HG02642 (cell line): ENCODE measurements around the gene CCND3.

Experiments used
- ATAC-seq: cut with Tn5 transposase; IDR thresholded peaks from one replicate; pipeline ENCODE4 v1.9.1; 2021; ENCODE audit warnings: mild to moderate bottlenecking; ENCODE audit not compliant: unreplicated experiment, poor library complexity

CCND3 gene

DNA sequence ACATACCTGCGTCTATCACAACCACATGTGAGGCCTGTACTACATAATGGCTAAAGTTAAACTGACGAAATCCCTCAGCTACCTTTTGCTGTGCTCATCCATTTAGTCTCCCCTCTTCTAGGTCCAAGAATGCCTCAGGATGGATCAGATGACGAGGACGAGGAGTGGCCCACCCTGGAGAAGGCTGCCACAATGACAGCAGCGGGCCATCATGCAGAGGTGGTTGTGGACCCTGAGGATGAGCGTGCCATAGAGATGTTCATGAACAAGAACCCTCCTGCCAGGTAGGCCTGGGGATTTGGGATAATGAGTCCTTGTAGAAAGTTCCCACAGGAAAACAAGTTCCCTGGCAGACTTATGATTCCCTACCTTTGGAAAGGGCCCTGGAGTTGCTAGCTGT, 14.4 kb downstream of the CCND3 start:
- no peak for ATAC-seq

DNA sequence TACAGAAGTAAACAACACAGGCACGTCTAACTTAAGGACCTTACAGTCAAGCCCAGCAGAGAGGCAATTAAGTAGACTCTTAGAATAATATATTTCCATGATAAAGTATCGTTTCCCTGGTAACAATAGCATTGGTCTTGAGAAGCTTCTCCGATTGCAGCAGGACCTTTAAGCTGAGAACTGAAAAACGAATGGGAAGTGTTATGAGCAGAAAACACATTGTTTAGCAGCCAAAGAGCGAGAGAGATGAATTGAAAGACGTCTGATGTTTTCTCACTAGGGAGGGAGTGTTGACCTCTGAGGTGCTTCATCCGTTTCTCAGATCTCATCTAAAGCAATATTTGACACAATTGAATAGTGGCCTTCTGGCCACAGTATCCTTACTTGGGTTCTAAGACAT, 19.5 kb downstream of the CCND3 start:
- ATAC-seq: no peak

- ATAC-seq: peak; percentile 24
Observed at GRCh38 chr6:41921712-41921998, 20.0 kb downstream of the CCND3 start.

GRCh38 chr6:41920921-41921711, 20.5 kb downstream of the CCND3 start, which contains the start of the genes BYSL and MED20:
TSS of gene BYSL (plus strand) at chr6:41921499. CDS start at chr6:41921563, 64 bp downstream.
TSS of gene MED20 (minus strand) at chr6:41921139. CDS start at chr6:41921018, 121 bp downstream.
- ATAC-seq: peak; percentile 92

DNA sequence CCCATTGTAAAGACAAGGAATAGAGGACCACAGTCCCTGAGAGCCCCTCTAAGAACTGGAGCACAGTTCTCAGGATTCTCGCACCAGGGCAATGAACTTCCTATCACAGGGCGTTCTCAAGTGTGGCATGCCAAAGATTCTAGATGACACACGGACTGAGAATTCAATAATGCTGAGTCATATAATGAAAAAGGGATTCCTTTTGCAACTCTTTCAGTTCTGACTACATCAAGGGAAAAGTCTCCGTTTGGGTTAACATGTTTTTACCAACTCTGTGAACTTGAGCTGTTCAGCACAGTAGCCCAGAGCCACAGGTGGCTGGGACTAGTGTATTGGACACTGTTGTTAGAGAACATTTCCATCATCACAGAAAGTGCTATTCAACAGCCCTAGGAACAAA, 24.1 kb downstream of the CCND3 start:
- ATAC-seq: no peak

GRCh38 chr6:41914869-41915530, 26.6 kb downstream of the CCND3 start:
- ATAC-seq: no peak

- ATAC-seq: no peak
Observed at GRCh38 chr6:41914343-41914742, 27.3 kb downstream of the CCND3 start.

DNA sequence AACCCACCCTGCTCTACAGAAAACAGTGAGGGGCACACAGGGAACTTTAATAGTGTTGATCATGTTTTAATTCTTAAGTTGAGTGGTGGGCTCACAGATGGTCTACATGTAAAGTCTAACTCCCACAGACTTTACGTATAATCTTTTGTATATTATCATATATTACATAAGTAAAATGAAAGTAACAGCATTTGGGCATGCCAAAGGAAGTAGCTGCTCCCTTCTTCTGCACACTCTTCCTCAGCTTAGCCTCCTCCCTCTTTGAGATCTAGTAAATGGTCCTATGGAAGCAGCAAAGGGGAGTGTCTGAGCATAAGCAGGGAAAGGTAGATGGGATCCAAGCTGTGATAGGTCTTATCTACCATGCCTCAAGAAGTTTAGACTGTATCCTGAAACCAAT, 31.9 kb downstream of the CCND3 start:
- no peak for ATAC-seq

DNA sequence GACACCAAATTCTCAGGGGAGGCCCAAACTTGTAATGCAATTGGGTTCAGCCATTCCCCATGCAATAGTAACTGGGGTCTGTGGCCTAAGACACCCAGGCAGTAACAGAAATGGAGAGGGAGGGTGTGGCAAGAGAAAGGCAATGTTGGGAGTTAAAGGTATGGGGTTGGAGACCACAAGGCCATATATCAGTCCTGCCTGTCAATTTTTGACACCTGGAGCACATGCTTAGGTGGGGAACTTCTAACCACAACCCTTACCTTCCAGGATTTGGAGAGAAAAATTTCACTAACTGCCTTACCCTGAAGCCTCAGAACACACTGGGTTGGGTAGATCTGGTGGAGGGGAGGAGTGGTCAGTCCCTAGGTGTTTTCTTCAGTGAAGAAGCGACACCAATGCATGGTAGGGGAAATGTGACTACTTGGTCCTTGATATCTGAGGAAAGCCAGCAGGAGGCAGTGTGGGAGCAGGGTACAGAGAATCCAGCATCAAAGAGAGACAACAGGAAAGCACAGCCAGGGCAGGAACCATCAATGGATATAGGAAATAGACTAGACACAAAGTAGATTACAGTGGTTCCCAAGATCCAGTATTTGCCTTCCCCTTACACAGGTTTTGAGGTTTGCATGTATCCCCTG, 39.6 kb downstream of the CCND3 start:
- ATAC-seq: no peak

DNA sequence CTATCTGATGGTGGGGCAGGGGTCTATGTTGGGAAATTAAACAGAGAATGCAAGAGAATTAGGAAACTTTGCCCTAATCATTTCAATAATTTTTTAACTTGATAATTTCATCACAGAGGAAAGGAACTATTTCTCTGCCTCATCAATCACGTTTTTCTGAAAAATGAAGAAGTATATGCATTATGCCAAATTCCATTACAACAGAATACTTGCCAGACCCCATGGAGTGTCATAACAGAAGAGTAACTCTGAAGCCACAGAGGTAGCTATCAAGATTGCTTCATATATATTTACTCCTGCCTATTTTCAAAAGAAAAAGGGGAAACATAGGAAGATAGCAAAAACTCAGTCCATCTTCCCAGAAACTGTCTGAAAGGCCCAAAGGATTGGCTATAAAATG, 40.7 kb downstream of the CCND3 start:
- no peak for ATAC-seq

DNA sequence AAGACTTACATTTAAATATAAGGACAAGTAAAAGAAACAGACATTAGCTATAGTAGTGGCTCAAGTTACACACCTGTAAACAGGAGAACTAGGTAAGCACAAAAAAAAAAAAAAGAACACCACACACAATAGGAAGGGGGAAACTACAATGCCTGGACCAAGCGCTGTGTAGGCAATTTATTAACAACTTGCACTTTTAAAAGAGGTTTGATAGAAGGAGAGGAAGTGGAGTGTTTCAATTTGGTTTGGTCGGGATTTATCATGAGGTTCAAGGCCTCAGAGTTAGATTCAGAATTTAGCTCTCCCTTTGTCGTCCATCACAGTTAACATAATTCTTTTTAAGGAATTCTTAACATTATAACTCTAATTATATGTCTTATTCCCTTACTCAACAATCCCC, 45.3 kb downstream of the CCND3 start:
- ATAC-seq: no peak

GRCh38 chr6:41895300-41896233, 46.0 kb downstream of the CCND3 start, which contains the start of gene USP49:
TSS of gene USP49 (minus strand) at chr6:41895375. CDS start at chr6:41806983, 88,392 bp downstream.
- peak; percentile 89 for ATAC-seq

GRCh38 chr6:41894366-41895299, 47.0 kb downstream of the CCND3 start:
- peak; percentile 25 for ATAC-seq

- ATAC-seq: no peak
Observed at GRCh38 chr6:41892921-41893564, 48.6 kb downstream of the CCND3 start.

DNA sequence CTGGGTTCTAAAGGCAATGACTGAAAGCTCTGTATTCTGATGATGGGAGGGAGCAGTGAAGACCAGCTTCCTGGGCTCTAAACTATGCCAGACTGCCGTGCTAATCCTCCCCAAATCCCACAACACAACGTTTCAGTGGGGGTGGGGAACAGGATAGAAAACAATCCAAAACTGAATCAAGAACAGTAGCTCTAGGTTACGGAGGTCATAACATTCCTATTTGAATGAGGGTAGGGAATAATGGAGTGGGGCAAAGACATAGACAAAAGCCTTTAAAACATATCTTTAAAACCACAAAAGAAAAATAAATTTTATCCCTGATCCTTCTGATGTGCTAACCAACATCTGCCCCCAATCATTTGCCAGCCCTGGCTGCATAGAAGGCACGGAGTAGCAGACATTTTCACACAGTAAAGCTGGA, 54.3 kb downstream of the CCND3 start:
- ATAC-seq: no peak

- no peak for ATAC-seq
Observed at GRCh38 chr6:41885930-41886329, 55.7 kb downstream of the CCND3 start.

DNA sequence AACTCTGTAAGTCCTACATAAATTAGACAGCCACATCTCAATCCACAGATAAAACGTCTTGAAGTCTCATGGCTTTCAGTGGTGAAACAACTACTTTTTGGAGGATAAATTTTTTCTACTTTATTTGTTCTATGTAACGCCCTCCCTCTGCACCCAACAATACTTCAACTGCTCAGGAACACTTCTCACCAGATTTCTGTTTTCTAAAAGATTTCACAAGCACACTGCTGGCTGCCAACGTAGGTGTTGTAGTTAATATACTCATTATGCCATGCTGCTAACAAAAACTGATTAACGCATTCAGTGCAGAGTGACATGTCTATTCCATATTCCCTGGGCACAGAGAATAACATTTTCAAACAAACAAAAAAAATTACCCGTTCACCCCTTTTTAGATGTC, 56.7 kb downstream of the CCND3 start:
- no peak for ATAC-seq
